AG10803 (cell line): ENCODE data around the gene CUBN.

Source experiments
- DNase-seq: peaks from one replicate; pipeline ENCODE4 v3.0.0; 2010; ENCODE audit warnings: low read depth
- H3K4me3 ChIP-seq: 2 replicates; pipeline ENCODE4 v1.5.1; 2011; ENCODE audit warnings: mild to moderate bottlenecking, low read length, control low read depth
- CTCF ChIP-seq: conservative IDR thresholded peaks from 2 replicates; pipeline ENCODE4 v1.5.1; 2011; ENCODE audit warnings: mild to moderate bottlenecking, low read length, control low read depth, inconsistent platforms

Gene CUBN

GRCh38 chr10:16856567-16856966, 273.0 kb downstream of the CUBN start:
- TF ChIP-seq CTCF, result no peak
- no peak for DNase-seq
- H3K4me3 ChIP-seq, result no peak overlapping the region

GRCh38 chr10:16856092-16856491, 273.5 kb downstream of the CUBN start:
- TF ChIP-seq CTCF, result no peak
- no peak for DNase-seq
- no peak overlapping the region for H3K4me3 ChIP-seq

- H3K4me3 ChIP-seq, result no peak overlapping the region
- peak; percentile 56 for DNase-seq
- TF ChIP-seq CTCF, result no peak
These were observed 275.0 kb downstream of the CUBN start for GRCh38 chr10:16854623-16855022.

GRCh38 chr10:16853809-16854208, 275.8 kb downstream of the CUBN start:
- no peak for DNase-seq
- no peak for TF ChIP-seq CTCF
- no peak overlapping the region for H3K4me3 ChIP-seq

GRCh38 chr10:16853201-16853600, 276.4 kb downstream of the CUBN start:
- TF ChIP-seq CTCF, result peak; percentile 33
- no peak overlapping the region for H3K4me3 ChIP-seq
- DNase-seq, result peak; percentile 38

GRCh38 chr10:16852624-16853023, 277.0 kb downstream of the CUBN start:
- no peak for DNase-seq
- H3K4me3 ChIP-seq, result no peak overlapping the region
- TF ChIP-seq CTCF, result no peak

GRCh38 chr10:16848562-16849154, 281.0 kb downstream of the CUBN start:
- H3K4me3 ChIP-seq, result no peak overlapping the region
- DNase-seq, result peak; percentile 52
- no peak for TF ChIP-seq CTCF
